Keratinocyte (primary cell): ENCODE measurements around the gene EPHB2. TPM values are rescaled to one million over a fixed set of nuclear protein-coding genes. Genes with fewer than 3 reads are reported as not detected.

ENCODE experiments used
- DNase-seq: peaks from one replicate; pipeline ENCODE4 v3.0.0-alpha.2; 2011; ENCODE audit warnings: low read depth, missing footprints, low spot score
- FAIRE-seq: peaks from 2 replicates; lab custom pipeline; 2011; peaks lifted over from hg19 to GRCh38; lab: Jason Lieb, UNC
- H2AFZ ChIP-seq: 2 replicates; pipeline ENCODE4 v1.6.0; 2012; ENCODE audit warnings: low read length, control low read depth, inconsistent platforms; ENCODE audit not compliant: control insufficient read depth
- H3K27ac ChIP-seq: 2 replicates; pipeline ENCODE4 v1.5.1; 2011; ENCODE audit warnings: low read length; ENCODE audit not compliant: control insufficient read depth, insufficient read depth
- H3K27me3 ChIP-seq: 3 replicates; pipeline ENCODE4 v1.6.0; 2011; ENCODE audit warnings: low read length; ENCODE audit not compliant: control insufficient read depth, insufficient read depth; ENCODE audit errors: extremely low read depth
- H3K36me3 ChIP-seq, 2 experiments: 2 replicates in 1 of 2; 3 replicates in 1 of 2; pipeline ENCODE4 v1.5.1; 2011; ENCODE audit warnings: low read length in 2 of 2, mild to moderate bottlenecking in 1 of 2; ENCODE audit not compliant: control insufficient read depth in 2 of 2, insufficient read depth in 2 of 2; ENCODE audit errors: extremely low read depth in 1 of 2
- H3K4me1 ChIP-seq: 3 replicates; pipeline ENCODE4 v1.5.1; 2011; ENCODE audit warnings: low read length; ENCODE audit not compliant: control insufficient read depth, insufficient read depth; ENCODE audit errors: extremely low read depth
- H3K4me2 ChIP-seq: 3 replicates; pipeline ENCODE4 v1.6.0; 2011; ENCODE audit warnings: low read depth, low read length; ENCODE audit not compliant: control insufficient read depth, insufficient read depth; ENCODE audit errors: extremely low read depth
- H3K4me3 ChIP-seq, 3 experiments: fragments of 200-600 bp in 1 of 3; sonication (generic) in 1 of 3; 2 replicates in 2 of 3; 3 replicates in 1 of 3; pipeline ENCODE4 v1.5.1; 2011 to 2016; ENCODE audit warnings: low read length in 3 of 3, mild to moderate bottlenecking in 3 of 3, control low read depth in 2 of 3, inconsistent platforms in 1 of 3, low read depth in 1 of 3, mixed read lengths in 1 of 3, mixed run types in 1 of 3, moderate library complexity in 1 of 3; ENCODE audit not compliant: control insufficient read depth in 2 of 3, insufficient read depth in 2 of 3; ENCODE audit errors: extremely low read depth in 1 of 3
- H3K79me2 ChIP-seq: 2 replicates; pipeline ENCODE4 v1.6.0; 2012; ENCODE audit warnings: low read length; ENCODE audit not compliant: control insufficient read depth, insufficient read depth
- H3K9ac ChIP-seq: 3 replicates; pipeline ENCODE4 v1.6.0; 2011; ENCODE audit warnings: low read length; ENCODE audit not compliant: control insufficient read depth, insufficient read depth; ENCODE audit errors: extremely low read depth
- H3K9me1 ChIP-seq: 3 replicates; pipeline ENCODE4 v1.6.0; 2011; ENCODE audit warnings: low read length; ENCODE audit not compliant: control insufficient read depth, insufficient read depth; ENCODE audit errors: extremely low read depth
- H3K9me3 ChIP-seq: 2 replicates; pipeline ENCODE4 v1.5.1; 2012; ENCODE audit warnings: low read depth, low read length; ENCODE audit not compliant: control insufficient read depth
- H4K20me1 ChIP-seq: 3 replicates; pipeline ENCODE4 v1.6.0; 2011; ENCODE audit warnings: low read length; ENCODE audit not compliant: control insufficient read depth, insufficient read depth; ENCODE audit errors: extremely low read depth
- CTCF ChIP-seq, 3 experiments: IDR thresholded peaks in 1 of 3; conservative IDR thresholded peaks in 1 of 3; optimal IDR thresholded peaks in 1 of 3; 2 replicates in 2 of 3; 3 replicates in 1 of 3; pipeline versions ENCODE3 to v1.5.1; 2011; ENCODE audit warnings: low read length in 3 of 3, mild to moderate bottlenecking in 3 of 3, moderate library complexity in 2 of 3, control low read depth in 1 of 3, inconsistent platforms in 1 of 3; ENCODE audit not compliant: insufficient read depth in 2 of 3; ENCODE audit errors: extremely low read depth in 1 of 3
- EZH2 ChIP-seq: IDR thresholded peaks from one replicate; pipeline ENCODE4 v1.6.1; 2012; ENCODE audit warnings: inconsistent platforms, mild to moderate bottlenecking, low read length, moderate library complexity
- dilution Hi-C: fragments of 300-500 bp; cut with MboI; formaldehyde crosslinking; loops from one replicate; pipeline ENCODE4 v1.7.0; 2020; ENCODE audit warnings: low sequenced_read_pairs; ENCODE audit not compliant: extremely low pct_ligation_motif_present
- polyA plus RNA-seq, 5 experiments: library from polyadenylated mRNA; depleted of rRNA in 3 of 5; stranded (reverse) in 3 of 5; stranded (forward) in 1 of 5; unstranded in 1 of 5; fragments of >200 nt; gene quantifications; 1 replicate in 1 of 5; 2 replicates in 3 of 5; 3 replicates in 1 of 5; pipeline versions ENCODE4 v1.2.1 to v1.2.3, GENCODE V29; 2011 to 2012; ENCODE audit warnings: missing spikeins in 2 of 5, low read depth in 1 of 5, low replicate concordance in 1 of 5

EPHB2 gene
- polyA plus RNA-seq, 1 donor (not counting 4 experiments of a cell fraction or from before 2014, with no cell fraction given), result 0.10 TPM

- Histone ChIP-seq H4K20me1 (no peaks in the 10 kb centered on the region), H3K36me3 (no peaks in the 10 kb centered on the region), H3K4me2 (no peak overlapping the region), H3K27me3 (peaks cover 3% of the 10 kb centered on the region), H2AFZ (no peak overlapping the region), H3K9me3 (no peaks in the 10 kb centered on the region), H3K27ac (no peak overlapping the region), H3K4me3 (no peak overlapping the region), H3K9me1 (no peaks in the 10 kb centered on the region), H3K79me2 (no peaks in the 10 kb centered on the region), H3K4me1 (no peaks in the 10 kb centered on the region), H3K9ac (no peak overlapping the region)
- no peak for DNase-seq
- TF ChIP-seq CTCF (optimal IDR thresholded peaks at IDR 0.05 in 1 of 3, IDR thresholded peaks at IDR 0.05 in 1 of 3, conservative IDR thresholded peaks at IDR 0.05 in 1 of 3; ENCODE audit: extremely low read depth in 1 of 3, insufficient read depth in 2 of 3, low read length in 3 of 3) (no peak), EZH2 (no peak)
- no peak for FAIRE-seq
- dilution Hi-C loops, result no loop called here
Observed at GRCh38 chr1:22910286-22910685, 199.6 kb downstream of the EPHB2 start.

DNA sequence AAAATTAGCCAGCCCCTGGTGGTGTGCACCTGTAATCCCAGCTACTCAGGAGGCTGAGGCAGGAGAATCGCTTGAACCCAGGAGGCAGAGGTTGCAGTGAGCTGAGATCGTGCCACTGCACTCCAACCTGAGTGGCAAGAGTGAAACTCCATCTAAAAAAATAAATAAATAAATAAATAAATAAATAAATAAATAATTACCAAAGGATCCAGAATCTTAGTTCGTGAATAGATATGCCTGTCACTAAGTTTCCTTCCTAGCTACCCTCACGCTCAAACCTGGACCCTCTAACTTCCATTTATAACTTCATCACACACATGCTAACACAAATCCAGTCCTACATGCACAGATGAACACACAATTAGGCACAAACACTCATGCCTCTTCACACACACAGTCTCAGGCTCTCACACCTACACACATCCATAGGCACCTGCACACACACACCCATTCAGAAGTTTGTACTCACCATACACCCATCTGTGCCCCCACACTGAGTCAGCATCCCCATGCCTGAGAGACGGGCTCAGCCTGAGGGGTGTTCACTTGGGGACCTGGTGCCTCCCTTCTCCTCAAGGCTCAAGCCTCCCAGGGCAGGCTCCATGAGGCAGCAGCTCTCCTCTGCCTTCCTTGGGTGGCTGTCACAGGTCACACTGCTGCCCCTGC lies 200.5 kb downstream of the EPHB2 start:
- H2AFZ ChIP-seq, result no peak overlapping the region
- dilution Hi-C loops, result no loop called here
- H3K4me1 ChIP-seq, result no peaks in the 10 kb centered on the region
- DNase-seq (no peak), FAIRE-seq (no peak)
- no peaks in the 10 kb centered on the region for H3K9me1 ChIP-seq
- H4K20me1 ChIP-seq, result no peaks in the 10 kb centered on the region
- no peaks in the 10 kb centered on the region for H3K36me3 ChIP-seq
- no peak overlapping the region for H3K4me3 ChIP-seq
- H3K27ac ChIP-seq, result no peak overlapping the region
- peaks cover 3% of the 10 kb centered on the region for H3K27me3 ChIP-seq
- no peak overlapping the region for H3K4me2 ChIP-seq
- no peak overlapping the region for H3K9ac ChIP-seq
- H3K79me2 ChIP-seq, result no peaks in the 10 kb centered on the region
- TF ChIP-seq CTCF (optimal IDR thresholded peaks at IDR 0.05 in 1 of 3, IDR thresholded peaks at IDR 0.05 in 1 of 3, conservative IDR thresholded peaks at IDR 0.05 in 1 of 3; ENCODE audit: extremely low read depth in 1 of 3, insufficient read depth in 2 of 3, low read length in 3 of 3), result no peak
- TF ChIP-seq EZH2, result no peak
- no peaks in the 10 kb centered on the region for H3K9me3 ChIP-seq
